ENCODE results near the gene DMGDH. TPM values are rescaled to one million over a fixed set of nuclear protein-coding genes. Genes with fewer than 3 reads are reported as not detected.

DMGDH gene
- total and polyA plus RNA-seq, 2 donors (not counting 3 experiments of a cell fraction or from before 2014, with no cell fraction given), result 0.11 TPM; not detected in 1

DNA sequence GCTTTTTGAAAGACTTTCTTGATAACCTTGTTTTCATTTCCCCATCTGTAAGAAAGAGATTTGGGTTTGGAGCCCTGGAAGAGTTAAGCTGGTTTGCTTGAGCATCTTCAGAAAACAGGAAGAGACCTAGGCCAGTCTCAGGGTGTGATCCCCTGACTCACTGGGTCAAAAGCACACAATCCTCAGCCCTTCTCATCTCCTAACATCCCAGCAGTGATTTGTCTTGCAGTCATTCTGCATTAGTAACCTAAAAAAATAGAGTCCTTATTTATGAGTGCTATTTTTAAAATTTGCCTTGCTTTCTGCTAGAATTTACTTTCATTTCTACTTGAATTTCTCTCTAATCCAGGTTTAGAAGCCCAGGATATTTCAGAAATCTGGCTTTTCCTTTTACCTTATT, 68.0 kb downstream of the DMGDH start:
- no TSS peak for BruUV-seq (replicated peaks)
- POLR2A ChIA-PET, result no interaction called here
- H3K79me2 ChIP-seq (ENCODE audit: control insufficient read depth, insufficient read depth, low read length), result no peaks in the 10 kb centered on the region
- peaks cover 19 to 23% of the 10 kb centered on the region in 2 experiments for H3K27me3 ChIP-seq (ENCODE audit: control insufficient read depth in 2 of 2, insufficient read depth in 2 of 2, low read length in 2 of 2)
- no peak overlapping the region for H3K4me2 ChIP-seq (ENCODE audit: insufficient read depth, low read length)
- H3K9me1 ChIP-seq (replicated peaks; ENCODE audit: control insufficient read depth, extremely low read depth, insufficient read depth, low read length), result no peaks in the 10 kb centered on the region
- no peak overlapping the region for H3K27ac ChIP-seq (ENCODE audit: insufficient read depth, low read depth, low read length)
- TF ChIP-seq, protein P1, sequence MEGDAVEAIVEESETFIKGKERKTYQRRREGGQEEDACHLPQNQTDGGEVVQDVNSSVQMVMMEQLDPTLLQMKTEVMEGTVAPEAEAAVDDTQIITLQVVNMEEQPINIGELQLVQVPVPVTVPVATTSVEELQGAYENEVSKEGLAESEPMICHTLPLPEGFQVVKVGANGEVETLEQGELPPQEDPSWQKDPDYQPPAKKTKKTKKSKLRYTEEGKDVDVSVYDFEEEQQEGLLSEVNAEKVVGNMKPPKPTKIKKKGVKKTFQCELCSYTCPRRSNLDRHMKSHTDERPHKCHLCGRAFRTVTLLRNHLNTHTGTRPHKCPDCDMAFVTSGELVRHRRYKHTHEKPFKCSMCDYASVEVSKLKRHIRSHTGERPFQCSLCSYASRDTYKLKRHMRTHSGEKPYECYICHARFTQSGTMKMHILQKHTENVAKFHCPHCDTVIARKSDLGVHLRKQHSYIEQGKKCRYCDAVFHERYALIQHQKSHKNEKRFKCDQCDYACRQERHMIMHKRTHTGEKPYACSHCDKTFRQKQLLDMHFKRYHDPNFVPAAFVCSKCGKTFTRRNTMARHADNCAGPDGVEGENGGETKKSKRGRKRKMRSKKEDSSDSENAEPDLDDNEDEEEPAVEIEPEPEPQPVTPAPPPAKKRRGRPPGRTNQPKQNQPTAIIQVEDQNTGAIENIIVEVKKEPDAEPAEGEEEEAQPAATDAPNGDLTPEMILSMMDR (IDR thresholded peaks at IDR 0.05; ENCODE audit: extremely low read depth in 1 of 2, insufficient read depth in 1 of 2, low read depth in 1 of 2, low read length in 2 of 2), result no peak
- TF ChIP-seq, protein P2, sequence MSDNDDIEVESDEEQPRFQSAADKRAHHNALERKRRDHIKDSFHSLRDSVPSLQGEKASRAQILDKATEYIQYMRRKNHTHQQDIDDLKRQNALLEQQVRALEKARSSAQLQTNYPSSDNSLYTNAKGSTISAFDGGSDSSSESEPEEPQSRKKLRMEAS (IDR thresholded peaks at IDR 0.05; ENCODE audit: insufficient read depth, insufficient read length), result no peak
- TF ChIP-seq POLR2A (IDR thresholded peaks at IDR 0.05; ENCODE audit: low read depth, low read length), result no peak
- no peak for TF ChIP-seq GATA2 (IDR thresholded peaks at IDR 0.05; ENCODE audit: insufficient read depth, insufficient read length, low read depth, low read length)
- no peak for TF ChIP-seq FOS (IDR thresholded peaks at IDR 0.05; ENCODE audit: borderline replicate concordance, insufficient read depth, low read length)
- TF ChIP-seq EZH2 (IDR thresholded peaks at IDR 0.05; ENCODE audit: borderline replicate concordance, low read depth, low read length, severe bottlenecking), result no peak
- TF ChIP-seq JUN (IDR thresholded peaks at IDR 0.05; ENCODE audit: borderline replicate concordance, insufficient read depth, insufficient read length, low read depth), result no peak
- no peak for TF ChIP-seq POLR2AphosphoS5 (IDR thresholded peaks at IDR 0.05; ENCODE audit: insufficient read depth, low read depth, low read length)
- no peak for TF ChIP-seq MYC (IDR thresholded peaks at IDR 0.05; ENCODE audit: low read depth, low read length)
- DNase-seq (ENCODE audit: low read depth, low spot score) (no peak), FAIRE-seq (no peak)
- no peaks in the 10 kb centered on the region for H4K20me1 ChIP-seq (replicated peaks; ENCODE audit: control insufficient read depth, extremely low read depth, insufficient read depth, low read length)
- H3K36me3 ChIP-seq (ENCODE audit: control insufficient read depth in 2 of 2, extremely low read depth in 1 of 2, insufficient read depth in 2 of 2, low read length in 2 of 2), result no peaks in the 10 kb centered on the region
- no peak overlapping the region for H2AFZ ChIP-seq (ENCODE audit: low read depth, low read length)
- CTCF ChIA-PET, result interaction anchor here (1.2 kb wide), 1 partner anchor 17 kb away, joined by 4 read pairs; the partner anchor contains the start of gene ARSB
- H3K9me3 ChIP-seq (replicated peaks; ENCODE audit: control insufficient read depth, insufficient read depth, low read length), result no peaks in the 10 kb centered on the region
- no peak overlapping the region for H3K9ac ChIP-seq (replicated peaks; ENCODE audit: extremely low read depth, insufficient read depth, low read length)
- intact Hi-C loops (cut with micrococcal nuclease) (no loop called here), dilution Hi-C loops (cut with MboI; ENCODE audit: extremely low pct_ligation_motif_present, low sequenced_read_pairs) (no loop called here)
- H3K4me3 ChIP-seq (replicated peaks in 1 of 3; ENCODE audit: insufficient read depth in 1 of 3, low read depth in 1 of 3, low read length in 3 of 3), result no peak overlapping the region
- no peaks in the 10 kb centered on the region for H3K4me1 ChIP-seq (ENCODE audit: control insufficient read depth, extremely low read depth, insufficient read depth, low read length)
